ENCODE data around the gene ZNF281.
"Not testable (repeated sequence)": the region's sequence is repeated elsewhere in the genome, so short reads cannot be mapped to it uniquely, and the experiment has no call there.

The ZNF281 gene

GRCh38 chr1:200428482-200429205 is 18.8 kb upstream of the ZNF281 start:
- DNase-seq, result no peak

- no peak for DNase-seq
Measured at GRCh38 chr1:200427744-200428143, 17.9 kb upstream of the ZNF281 start.

GRCh38 chr1:200426196-200426595 is 16.4 kb upstream of the ZNF281 start:
- DNase-seq, result no peak

- no peak for DNase-seq
Measured at GRCh38 chr1:200423235-200423634, 13.4 kb upstream of the ZNF281 start.

GRCh38 chr1:200422211-200422610 is 12.4 kb upstream of the ZNF281 start:
- DNase-seq, result no peak

GRCh38 chr1:200415789-200416593 is 6.2 kb upstream of the ZNF281 start:
- no peak for DNase-seq

- DNase-seq, result no peak
Measured at GRCh38 chr1:200415227-200415626, 5.4 kb upstream of the ZNF281 start.

- DNase-seq, result no peak
Measured at GRCh38 chr1:200414657-200415056, 4.8 kb upstream of the ZNF281 start.

- not testable (repeated sequence) for DNase-seq
Measured at GRCh38 chr1:200413766-200414165, 3.9 kb upstream of the ZNF281 start.

- DNase-seq, result no peak
Measured at GRCh38 chr1:200411406-200412257, 1.8 kb upstream of the ZNF281 start.

- DNase-seq, result peak in 1 of 2 experiments; percentile 8
Measured at GRCh38 chr1:200410566-200410878, 686 bp upstream of the ZNF281 start.

- DNase-seq, result no peak
Measured at GRCh38 chr1:200409203-200409760, 554 bp downstream of the ZNF281 start.

- DNase-seq, result no peak
Measured at GRCh38 chr1:200406161-200406797, 3.6 kb downstream of the ZNF281 start.

GRCh38 chr1:200405264-200405663 is 4.6 kb downstream of the ZNF281 start:
- DNase-seq, result no peak

GRCh38 chr1:200401708-200402107 is 8.1 kb downstream of the ZNF281 start:
- no peak for DNase-seq

- no peak for DNase-seq
Measured at GRCh38 chr1:200401263-200401662, 8.6 kb downstream of the ZNF281 start.

- no peak for DNase-seq
Measured at GRCh38 chr1:200400556-200400955, 9.3 kb downstream of the ZNF281 start.

GRCh38 chr1:200399860-200400259 is 10.0 kb downstream of the ZNF281 start:
- no peak for DNase-seq

GRCh38 chr1:200398373-200398772 is 11.5 kb downstream of the ZNF281 start:
- DNase-seq, result no peak

GRCh38 chr1:200392625-200393185 is 17.1 kb downstream of the ZNF281 start:
- no peak for DNase-seq

- no peak for DNase-seq
Measured at GRCh38 chr1:200391747-200392146, 18.1 kb downstream of the ZNF281 start.

- no peak for DNase-seq
Measured at GRCh38 chr1:200388791-200389190, 21.0 kb downstream of the ZNF281 start.

Data from NCI-H187 (cell line).